NT2/D1 (cell line): ENCODE measurements around the gene TINAGL1.

Experiments used
- DNase-seq: peaks from one replicate; pipeline ENCODE4 v3.0.0-alpha.2; 2011; ENCODE audit warnings: low read depth, low spot score
- H3K27me3 ChIP-seq: 2 replicates; pipeline ENCODE4 v1.6.0; 2011; ENCODE audit warnings: mild to moderate bottlenecking; ENCODE audit not compliant: insufficient read length, insufficient read depth
- H3K36me3 ChIP-seq: 2 replicates; pipeline ENCODE4 v1.6.1; 2011; ENCODE audit warnings: mild to moderate bottlenecking, low read length, mixed read lengths; ENCODE audit not compliant: insufficient read depth, insufficient read length
- H3K4me1 ChIP-seq: 2 replicates; pipeline ENCODE4 v1.5.1; 2011; ENCODE audit not compliant: insufficient read depth, insufficient read length
- H3K4me3 ChIP-seq: 2 replicates; pipeline ENCODE4 v1.5.1; 2011; ENCODE audit warnings: low read depth; ENCODE audit not compliant: insufficient read length
- H3K9ac ChIP-seq: 2 replicates; pipeline ENCODE4 v1.6.0; 2011; ENCODE audit warnings: low read depth; ENCODE audit not compliant: insufficient read length
- H3K9me3 ChIP-seq: 2 replicates; pipeline ENCODE4 v1.5.1; 2011; ENCODE audit warnings: mild to moderate bottlenecking, low read length; ENCODE audit not compliant: insufficient read depth
- SUZ12 ChIP-seq: IDR thresholded peaks from 2 replicates; pipeline ENCODE4 v1.6.1; 2011; ENCODE audit not compliant: insufficient read length, insufficient read depth; ENCODE audit errors: extremely low read depth
- YY1 ChIP-seq: IDR thresholded peaks from 2 replicates; pipeline ENCODE4 v1.6.1; 2011; ENCODE audit not compliant: insufficient read length, insufficient read depth
- ZNF274 ChIP-seq: IDR thresholded peaks from 2 replicates; pipeline ENCODE4 v1.6.1; 2011; ENCODE audit warnings: mild to moderate bottlenecking, low read depth, low read length

Gene TINAGL1

DNA sequence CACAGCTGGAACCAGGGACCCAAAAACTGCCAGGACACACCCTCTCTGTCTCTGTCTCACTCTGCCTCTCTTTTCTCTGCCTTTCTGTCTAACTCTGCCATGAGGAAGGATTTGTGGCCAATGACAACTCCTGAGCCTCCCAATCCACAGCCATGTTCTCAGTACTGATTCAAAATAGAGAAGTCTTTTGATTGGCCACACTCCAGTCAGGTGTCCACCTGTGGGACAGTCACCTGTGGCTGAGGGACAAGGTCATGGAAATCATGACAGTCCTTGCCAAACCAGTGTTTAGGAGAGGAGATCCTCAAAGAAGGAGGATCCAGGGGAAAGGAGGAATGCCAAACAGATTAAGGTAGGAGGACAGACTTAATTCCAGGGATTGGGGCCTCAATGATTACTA is 15.8 kb downstream of the TINAGL1 start:
- Histone ChIP-seq H3K36me3 (peaks cover 7% of the 10 kb centered on the region), H3K4me3 (no peak overlapping the region), H3K9me3 (no peaks in the 10 kb centered on the region), H3K9ac (no peak overlapping the region), H3K4me1 (peaks cover 12% of the 10 kb centered on the region), H3K27me3 (peaks cover 3% of the 10 kb centered on the region)
- no peak for DNase-seq
- TF ChIP-seq ZNF274 = no peak
- TF ChIP-seq SUZ12 = no peak
- no peak for TF ChIP-seq YY1

DNA sequence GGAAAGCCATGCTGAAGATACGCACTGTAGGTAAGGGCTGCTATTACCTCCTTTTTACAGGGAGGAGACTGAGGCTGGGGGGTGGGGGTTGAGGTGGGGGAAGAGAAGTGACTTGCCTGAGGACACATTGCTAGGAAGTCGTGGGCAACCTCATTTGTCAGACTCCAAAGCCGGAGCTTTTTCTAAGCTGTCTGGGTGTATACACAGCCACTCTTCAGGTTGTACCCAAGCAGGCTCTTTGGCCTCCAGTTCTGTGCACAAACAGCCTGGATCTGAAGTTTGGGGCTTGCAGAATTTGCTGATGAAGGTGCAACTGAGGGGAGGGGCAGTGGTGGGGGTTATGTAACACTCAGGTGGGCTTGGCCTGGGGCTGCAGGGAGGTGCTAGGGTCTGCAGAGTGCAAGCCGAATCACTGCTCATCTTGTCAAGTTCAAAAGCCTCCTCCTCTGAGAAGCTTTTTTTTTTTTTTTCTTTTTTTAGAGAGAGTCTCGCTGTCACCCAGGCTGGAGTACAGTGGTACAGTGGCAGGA is 16.9 kb downstream of the TINAGL1 start:
- DNase-seq = no peak
- H3K4me3 ChIP-seq = no peak overlapping the region
- H3K4me1 ChIP-seq = peaks cover 6% of the 10 kb centered on the region
- H3K27me3 ChIP-seq = peaks cover 3% of the 10 kb centered on the region
- TF ChIP-seq SUZ12 = no peak
- TF ChIP-seq ZNF274 = no peak
- no peak for TF ChIP-seq YY1
- H3K36me3 ChIP-seq = peaks cover 1% of the 10 kb centered on the region
- no peaks in the 10 kb centered on the region for H3K9me3 ChIP-seq
- H3K9ac ChIP-seq = no peak overlapping the region

DNA sequence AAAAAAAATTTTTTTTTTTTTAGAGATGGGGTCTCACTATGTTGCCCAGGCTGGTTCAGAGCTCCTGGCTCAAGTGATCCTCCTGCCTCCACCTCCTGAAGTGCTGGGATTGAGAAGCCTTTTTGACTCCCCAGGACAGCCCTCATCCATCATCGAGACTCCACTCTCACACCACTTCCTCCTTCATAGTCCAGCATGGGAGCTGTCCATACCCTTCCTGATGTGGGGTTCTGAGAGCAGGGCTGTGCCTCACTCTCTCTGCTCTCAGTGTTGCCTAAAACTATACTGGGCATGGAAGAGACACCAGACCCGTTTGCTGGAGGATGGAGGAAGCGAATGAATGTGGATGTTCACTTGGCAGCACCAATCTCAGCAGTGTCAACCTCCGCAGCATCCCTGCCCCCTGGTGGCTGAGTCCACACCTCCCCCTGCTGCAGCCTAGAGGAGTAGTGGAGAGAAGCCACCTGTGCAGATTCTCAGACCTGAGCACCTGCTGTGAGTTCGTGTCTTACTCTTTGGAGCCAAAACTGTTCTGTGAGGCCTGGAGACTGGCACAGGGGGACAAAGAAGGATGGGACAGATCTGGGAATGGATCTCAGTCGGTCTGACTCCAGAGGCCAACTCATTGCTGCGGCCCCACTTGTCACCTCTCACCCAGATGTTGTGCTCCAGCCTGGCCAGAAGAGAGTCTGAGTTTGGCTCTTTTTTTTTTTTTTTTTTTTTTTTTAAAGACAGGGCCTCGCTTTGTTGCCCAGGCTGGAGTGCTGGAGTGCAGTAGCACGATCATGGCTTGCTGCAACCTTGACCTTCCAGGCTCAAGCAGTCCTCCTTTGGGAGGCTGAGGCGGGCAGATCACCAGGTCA is 17.7 kb downstream of the TINAGL1 start:
- TF ChIP-seq ZNF274 (no peak), YY1 (no peak)
- Histone ChIP-seq H3K36me3 (no peaks in the 10 kb centered on the region), H3K4me3 (no peak overlapping the region), H3K4me1 (peaks cover 5% of the 10 kb centered on the region), H3K27me3 (peaks cover 3% of the 10 kb centered on the region), H3K9ac (no peak overlapping the region), H3K9me3 (no peaks in the 10 kb centered on the region)
- DNase-seq = peak; percentile 72

DNA sequence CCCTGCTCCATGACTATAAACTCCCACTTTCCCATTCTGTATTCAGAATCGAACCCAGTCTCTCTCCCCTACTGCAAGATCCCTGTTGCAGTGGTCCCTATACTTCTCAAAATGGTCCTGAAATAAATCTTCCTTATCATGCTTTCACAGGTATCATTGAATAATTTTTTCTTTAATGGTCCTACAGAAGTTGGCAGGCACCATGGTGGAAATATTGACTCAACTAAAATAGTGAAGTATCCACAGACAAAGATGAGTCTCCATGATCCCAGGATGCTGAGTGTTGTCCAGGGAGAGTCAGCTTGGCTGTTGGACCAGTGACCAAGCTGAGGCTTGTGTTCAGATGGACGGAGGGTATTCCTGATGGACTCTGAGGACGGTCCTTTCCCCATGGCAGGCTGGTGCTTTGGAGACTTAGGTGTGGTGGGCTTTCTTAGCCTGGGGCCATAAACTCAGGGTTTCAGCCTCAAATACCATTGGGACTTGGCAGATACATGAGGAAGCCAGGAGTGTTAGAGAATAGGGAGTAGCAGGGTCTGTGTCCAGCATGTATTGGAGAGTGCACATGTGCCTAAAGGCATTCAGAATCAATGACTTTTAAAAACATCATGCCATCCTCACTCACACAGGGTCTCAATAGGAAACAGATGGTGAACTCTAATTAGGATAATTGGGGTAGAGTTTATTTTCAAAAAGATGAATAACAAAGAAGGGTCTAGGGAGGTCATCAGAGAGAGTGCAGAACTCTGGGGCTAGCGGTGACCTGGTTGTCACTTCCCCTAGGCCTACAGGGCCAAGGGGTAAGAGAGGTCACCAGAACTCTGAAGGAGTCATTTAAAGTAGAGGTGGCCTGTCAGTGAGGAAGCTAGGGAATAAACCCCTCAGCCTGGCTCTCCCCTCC is 19.8 kb downstream of the TINAGL1 start:
- no peak for TF ChIP-seq SUZ12
- no peak for TF ChIP-seq ZNF274
- TF ChIP-seq YY1 = no peak
- Histone ChIP-seq H3K4me3 (no peak overlapping the region), H3K36me3 (no peaks in the 10 kb centered on the region), H3K4me1 (peaks cover 5% of the 10 kb centered on the region), H3K9me3 (no peaks in the 10 kb centered on the region), H3K9ac (no peak overlapping the region), H3K27me3 (no peaks in the 10 kb centered on the region)
- no peak for DNase-seq

DNA sequence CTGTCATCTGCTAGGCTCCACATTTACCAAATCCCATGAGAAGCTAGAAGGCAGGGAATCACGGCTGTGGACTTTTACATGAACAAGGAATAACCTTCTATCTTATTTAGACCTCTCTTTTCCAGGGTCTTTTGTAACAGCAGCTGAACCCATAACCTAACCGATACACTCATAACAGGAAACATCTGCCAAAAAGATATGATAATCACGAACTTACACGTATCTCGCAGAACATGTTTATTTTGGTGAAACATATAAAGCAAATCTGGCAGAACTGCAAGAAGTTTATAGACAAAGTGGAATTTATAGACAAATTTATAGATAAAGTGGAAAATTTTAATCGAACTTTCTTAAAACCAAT is 20.4 kb downstream of the TINAGL1 start:
- H3K4me3 ChIP-seq = no peak overlapping the region
- DNase-seq = no peak
- no peak for TF ChIP-seq SUZ12
- no peaks in the 10 kb centered on the region for H3K27me3 ChIP-seq
- H3K9me3 ChIP-seq = no peaks in the 10 kb centered on the region
- H3K4me1 ChIP-seq = peaks cover 5% of the 10 kb centered on the region
- no peak overlapping the region for H3K9ac ChIP-seq
- no peaks in the 10 kb centered on the region for H3K36me3 ChIP-seq

DNA sequence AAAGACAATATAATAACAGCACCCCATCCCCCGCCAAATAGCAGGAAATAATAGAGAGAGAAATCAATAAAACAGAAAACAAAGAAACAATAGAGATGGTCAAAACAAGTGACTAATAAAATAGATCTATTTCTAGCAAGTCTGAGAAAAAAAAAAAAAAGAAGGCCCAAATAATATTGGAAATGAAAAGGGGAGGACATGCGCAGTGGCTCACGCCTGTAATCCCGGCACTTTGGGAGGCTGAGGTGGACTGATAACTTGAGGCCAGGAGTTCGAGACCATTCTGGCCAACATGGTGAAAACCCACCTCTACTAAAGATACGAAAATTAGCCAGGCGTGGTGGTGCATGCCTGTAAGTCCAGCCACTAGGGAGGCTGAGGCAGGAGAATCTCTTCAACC is 22.7 kb downstream of the TINAGL1 start:
- no peaks in the 10 kb centered on the region for H3K27me3 ChIP-seq
- DNase-seq = no peak
- no peaks in the 10 kb centered on the region for H3K36me3 ChIP-seq
- no peak overlapping the region for H3K9ac ChIP-seq
- TF ChIP-seq ZNF274 = no peak
- TF ChIP-seq SUZ12 = no peak
- TF ChIP-seq YY1 = no peak
- H3K4me1 ChIP-seq = no peaks in the 10 kb centered on the region
- H3K9me3 ChIP-seq = no peaks in the 10 kb centered on the region
- no peak overlapping the region for H3K4me3 ChIP-seq

DNA sequence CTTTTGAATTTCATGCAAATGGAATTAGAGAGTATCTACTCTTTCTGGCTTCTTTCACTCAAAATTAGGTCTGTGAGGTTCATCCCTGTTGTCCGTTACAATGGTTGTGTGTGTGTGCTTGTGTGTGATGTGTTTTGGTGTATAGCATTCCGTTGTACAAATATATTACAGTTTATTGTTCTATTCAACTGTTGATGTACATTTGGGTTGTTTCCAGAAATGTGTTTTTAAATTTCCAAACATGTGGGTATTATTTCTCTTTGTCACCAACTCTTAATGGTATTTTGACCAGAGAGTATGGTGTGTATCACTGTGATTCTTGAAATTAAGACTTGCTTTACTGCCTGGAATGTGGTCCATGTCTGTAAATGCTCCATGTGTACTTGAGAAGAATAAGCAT is 24.3 kb downstream of the TINAGL1 start:
- Histone ChIP-seq H3K9me3 (no peaks in the 10 kb centered on the region), H3K4me1 (no peaks in the 10 kb centered on the region), H3K36me3 (no peaks in the 10 kb centered on the region), H3K4me3 (no peak overlapping the region), H3K27me3 (no peaks in the 10 kb centered on the region), H3K9ac (no peak overlapping the region)
- DNase-seq = no peak
- TF ChIP-seq ZNF274 = no peak
- TF ChIP-seq SUZ12 = no peak
- no peak for TF ChIP-seq YY1
